Measurements from ENCODE around the gene SRGAP3.

- peak; percentile 10; the same call in 1 of the 2 replicates for TF ChIP-seq CTCF (IDR thresholded peaks at IDR 0.05)
- TF ChIP-seq ZFX (IDR thresholded peaks at IDR 0.05; ENCODE audit: borderline replicate concordance), result no peak
These were observed 138.0 kb downstream of the SRGAP3 start for GRCh38 chr3:9111417-9111816.
